WTC11 (cell line): ENCODE measurements around the gene LMO3. TPM values are rescaled to one million over a fixed set of nuclear protein-coding genes. Genes with fewer than 3 reads are reported as not detected.

Experiments
- ATAC-seq: fragments of 200-7000 bp; cut with Tn5 transposase; 2 replicates; pipeline ENCODE4 v1.10.0; 2021; ENCODE audit warnings: mild to moderate bottlenecking, moderate library complexity
- CTCF ChIA-PET: fragments of 300-600 bp; sonication (Branson Sonifier 250); formaldehyde crosslinking; loops from one replicate; lab custom pipeline; 2021; ENCODE audit warnings: antibody characterized with exemption; lab: Charles Lee
- POLR2A ChIA-PET: fragments of 350-600 bp; sonication (Branson Sonifier 250); formaldehyde crosslinking; loops from one replicate; lab custom pipeline; 2021; ENCODE audit warnings: antibody characterized with exemption; lab: Charles Lee
- DNase-seq: peaks from one replicate; pipeline ENCODE4 v3.0.0; 2021; ENCODE audit warnings: low spot score
- H3K27ac Mint-ChIP-seq: 2 replicates; pipeline ENCODE4 v1.8.0; 2021; ENCODE audit warnings: mixed read lengths
- H3K27me3 Mint-ChIP-seq: 2 replicates; pipeline ENCODE4 v1.8.0; 2021; ENCODE audit warnings: low read depth, mild to moderate bottlenecking, moderate library complexity, mixed read lengths
- H3K36me3 Mint-ChIP-seq: 2 replicates; pipeline ENCODE4 v1.8.0; 2021; ENCODE audit warnings: mixed read lengths
- H3K4me1 Mint-ChIP-seq: 2 replicates; pipeline ENCODE4 v1.8.0; 2022; ENCODE audit warnings: mixed read lengths
- H3K4me3 Mint-ChIP-seq: 2 replicates; pipeline ENCODE4 v1.8.0; 2021; ENCODE audit warnings: mild to moderate bottlenecking, moderate library complexity, mixed read lengths
- H3K9me3 Mint-ChIP-seq: 2 replicates; pipeline ENCODE4 v1.8.0; 2021; ENCODE audit warnings: mixed read lengths
- ATF1 ChIP-seq: sonication (generic); formaldehyde crosslinking; IDR thresholded peaks from 2 replicates; pipeline ENCODE4 v1.8.1; 2023; ENCODE audit warnings: mild to moderate bottlenecking, moderate library complexity, missing genetic modification reagents
- ATF3 ChIP-seq: sonication (generic); formaldehyde crosslinking; conservative IDR thresholded peaks from 2 replicates; pipeline ENCODE4 v1.8.1; 2022; ENCODE audit warnings: mild to moderate bottlenecking, missing genetic modification reagents
- ELF4 ChIP-seq: sonication (generic); formaldehyde crosslinking; IDR thresholded peaks from 2 replicates; pipeline ENCODE4 v1.8.1; 2022; ENCODE audit warnings: low read depth, mild to moderate bottlenecking, moderate library complexity, missing genetic modification reagents
- EMX1 ChIP-seq: fragments of 250-450 bp; sonication (Bioruptor Pico); IDR thresholded peaks from 2 replicates; pipeline ENCODE4 v1.8.0; 2021; ENCODE audit warnings: mild to moderate bottlenecking
- ERG ChIP-seq: fragments of 250-450 bp; sonication (Bioruptor Pico); IDR thresholded peaks from 2 replicates; pipeline ENCODE4 v1.8.0; 2021; ENCODE audit warnings: mild to moderate bottlenecking
- ESRRA ChIP-seq: sonication (generic); formaldehyde crosslinking; IDR thresholded peaks from 2 replicates; pipeline ENCODE4 v1.8.1; 2022; ENCODE audit warnings: mild to moderate bottlenecking, missing genetic modification reagents, borderline replicate concordance
- HMGA2 ChIP-seq: fragments of 250-450 bp; sonication (Bioruptor Pico); IDR thresholded peaks from 2 replicates; pipeline ENCODE4 v1.4.0; 2021; ENCODE audit warnings: mild to moderate bottlenecking, moderate library complexity
- IRF2 ChIP-seq: sonication (generic); formaldehyde crosslinking; IDR thresholded peaks from 2 replicates; pipeline ENCODE4 v1.8.0; 2022; ENCODE audit warnings: low read depth, missing genetic modification reagents, borderline replicate concordance
- PREB ChIP-seq: sonication (generic); formaldehyde crosslinking; IDR thresholded peaks from 2 replicates; pipeline ENCODE4 v1.8.1; 2022; ENCODE audit warnings: mild to moderate bottlenecking, missing genetic modification reagents, moderate library complexity, borderline replicate concordance
- PRRX2 ChIP-seq: fragments of 250-450 bp; sonication (Bioruptor Pico); IDR thresholded peaks from 2 replicates; pipeline ENCODE4 v1.8.0; 2021; ENCODE audit warnings: mild to moderate bottlenecking
- SMAD3 ChIP-seq: sonication (generic); formaldehyde crosslinking; IDR thresholded peaks from 2 replicates; pipeline ENCODE4 v1.8.0; 2022; ENCODE audit warnings: missing genetic modification reagents, mild to moderate bottlenecking, borderline replicate concordance
- TEAD4 ChIP-seq: sonication (generic); formaldehyde crosslinking; IDR thresholded peaks from 2 replicates; pipeline ENCODE4 v1.8.0; 2022; ENCODE audit warnings: mild to moderate bottlenecking, missing genetic modification reagents
- TP53 ChIP-seq: sonication (generic); formaldehyde crosslinking; IDR thresholded peaks from 2 replicates; pipeline ENCODE4 v1.8.1; 2023; ENCODE audit warnings: mild to moderate bottlenecking, missing genetic modification reagents
- USF1 ChIP-seq: sonication (generic); formaldehyde crosslinking; IDR thresholded peaks from 2 replicates; pipeline ENCODE4 v1.8.0; 2022; ENCODE audit warnings: mild to moderate bottlenecking, missing genetic modification reagents
- ZMAT4 ChIP-seq: fragments of 250-450 bp; sonication (Bioruptor Pico); IDR thresholded peaks from 2 replicates; pipeline ENCODE4 v1.9.0; 2021; ENCODE audit warnings: mild to moderate bottlenecking
- ZNF281 ChIP-seq: sonication (generic); formaldehyde crosslinking; IDR thresholded peaks from 2 replicates; pipeline ENCODE4 v1.8.0; 2023; ENCODE audit warnings: mild to moderate bottlenecking, missing genetic modification reagents
- ZNF317 ChIP-seq: sonication (generic); formaldehyde crosslinking; IDR thresholded peaks from 2 replicates; pipeline ENCODE4 v1.8.1; 2023; ENCODE audit warnings: low read depth, mild to moderate bottlenecking, moderate library complexity, missing genetic modification reagents, borderline replicate concordance
- total RNA-seq: library from RNA; stranded (reverse); gene quantifications from 3 replicates; pipeline ENCODE4 v1.2.3, GENCODE V29; 2021
- TF ChIP-seq, protein P1 (sequence below): sonication (generic); formaldehyde crosslinking; IDR thresholded peaks from 2 replicates; pipeline ENCODE4 v1.8.0; 2023; ENCODE audit warnings: missing genetic modification reagents, mild to moderate bottlenecking, borderline replicate concordance
- TF ChIP-seq, protein P2 (sequence below): sonication (generic); formaldehyde crosslinking; IDR thresholded peaks from 2 replicates; pipeline ENCODE4 v1.8.0; 2022; ENCODE audit warnings: mild to moderate bottlenecking, missing genetic modification reagents
- TF ChIP-seq, protein P3 (sequence below): fragments of 250-450 bp; sonication (Bioruptor Pico); IDR thresholded peaks from 2 replicates; pipeline ENCODE4 v1.9.0; 2021; ENCODE audit warnings: moderate library complexity, mild to moderate bottlenecking, inconsistent platforms, borderline replicate concordance

The LMO3 gene
- total RNA-seq, 1 experiment from 2014 or later: 29.8 TPM

- TF ChIP-seq IRF2 (CRISPR knock-in tag) (no peak), PRRX2 (CRISPR knock-in tag) (no peak), ERG (CRISPR knock-in tag) (no peak), PREB (no peak), EMX1 (CRISPR knock-in tag) (no peak), ZNF281 (no peak), ATF3 (CRISPR knock-in tag) (no peak), ZMAT4 (CRISPR knock-in tag) (no peak)
- TF ChIP-seq, protein P1, sequence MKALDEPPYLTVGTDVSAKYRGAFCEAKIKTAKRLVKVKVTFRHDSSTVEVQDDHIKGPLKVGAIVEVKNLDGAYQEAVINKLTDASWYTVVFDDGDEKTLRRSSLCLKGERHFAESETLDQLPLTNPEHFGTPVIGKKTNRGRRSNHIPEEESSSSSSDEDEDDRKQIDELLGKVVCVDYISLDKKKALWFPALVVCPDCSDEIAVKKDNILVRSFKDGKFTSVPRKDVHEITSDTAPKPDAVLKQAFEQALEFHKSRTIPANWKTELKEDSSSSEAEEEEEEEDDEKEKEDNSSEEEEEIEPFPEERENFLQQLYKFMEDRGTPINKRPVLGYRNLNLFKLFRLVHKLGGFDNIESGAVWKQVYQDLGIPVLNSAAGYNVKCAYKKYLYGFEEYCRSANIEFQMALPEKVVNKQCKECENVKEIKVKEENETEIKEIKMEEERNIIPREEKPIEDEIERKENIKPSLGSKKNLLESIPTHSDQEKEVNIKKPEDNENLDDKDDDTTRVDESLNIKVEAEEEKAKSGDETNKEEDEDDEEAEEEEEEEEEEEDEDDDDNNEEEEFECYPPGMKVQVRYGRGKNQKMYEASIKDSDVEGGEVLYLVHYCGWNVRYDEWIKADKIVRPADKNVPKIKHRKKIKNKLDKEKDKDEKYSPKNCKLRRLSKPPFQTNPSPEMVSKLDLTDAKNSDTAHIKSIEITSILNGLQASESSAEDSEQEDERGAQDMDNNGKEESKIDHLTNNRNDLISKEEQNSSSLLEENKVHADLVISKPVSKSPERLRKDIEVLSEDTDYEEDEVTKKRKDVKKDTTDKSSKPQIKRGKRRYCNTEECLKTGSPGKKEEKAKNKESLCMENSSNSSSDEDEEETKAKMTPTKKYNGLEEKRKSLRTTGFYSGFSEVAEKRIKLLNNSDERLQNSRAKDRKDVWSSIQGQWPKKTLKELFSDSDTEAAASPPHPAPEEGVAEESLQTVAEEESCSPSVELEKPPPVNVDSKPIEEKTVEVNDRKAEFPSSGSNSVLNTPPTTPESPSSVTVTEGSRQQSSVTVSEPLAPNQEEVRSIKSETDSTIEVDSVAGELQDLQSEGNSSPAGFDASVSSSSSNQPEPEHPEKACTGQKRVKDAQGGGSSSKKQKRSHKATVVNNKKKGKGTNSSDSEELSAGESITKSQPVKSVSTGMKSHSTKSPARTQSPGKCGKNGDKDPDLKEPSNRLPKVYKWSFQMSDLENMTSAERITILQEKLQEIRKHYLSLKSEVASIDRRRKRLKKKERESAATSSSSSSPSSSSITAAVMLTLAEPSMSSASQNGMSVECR (CRISPR knock-in tag): no peak
- TF ChIP-seq, protein P2, sequence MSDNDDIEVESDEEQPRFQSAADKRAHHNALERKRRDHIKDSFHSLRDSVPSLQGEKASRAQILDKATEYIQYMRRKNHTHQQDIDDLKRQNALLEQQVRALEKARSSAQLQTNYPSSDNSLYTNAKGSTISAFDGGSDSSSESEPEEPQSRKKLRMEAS (CRISPR knock-in tag): no peak
- TF ChIP-seq, all 79 proteins: peak for 0
- Mint-ChIP-seq H3K9me3 (peaks cover 16% of the 10 kb centered on the region), H3K36me3 (0 out of 2 replicates have a peak, but pooled peaks cover 6% of the 10 kb centered on the region), H3K27me3 (no peaks in the 10 kb centered on the region), H3K27ac (no peak overlapping the region), H3K4me1 (peaks cover 10% of the 10 kb centered on the region), H3K4me3 (no peak overlapping the region)
- ChIA-PET CTCF (no interaction called here), POLR2A (no interaction called here)
- no peak for ATAC-seq
- DNase-seq: no peak
Measured at GRCh38 chr12:16622338-16622737, 16.4 kb upstream of the LMO3 start.

GRCh38 chr12:16619537-16619936 is 13.6 kb upstream of the LMO3 start:
- Mint-ChIP-seq H3K36me3 (0 out of 2 replicates have a peak, but pooled peaks cover 6% of the 10 kb centered on the region), H3K4me1 (peaks cover 10% of the 10 kb centered on the region), H3K27ac (no peak overlapping the region), H3K27me3 (no peaks in the 10 kb centered on the region), H3K4me3 (no peak overlapping the region), H3K9me3 (peaks cover 16% of the 10 kb centered on the region)
- ChIA-PET CTCF (interaction anchor here (1.5 kb wide), 1 partner anchor 202 kb away, joined by 3 read pairs; no protein-coding TSS in a partner anchor), POLR2A (no interaction called here)
- TF ChIP-seq TEAD4 (CRISPR knock-in tag) (no peak), TP53 (CRISPR knock-in tag) (no peak), ATF1 (no peak), SMAD3 (CRISPR knock-in tag) (no peak), ESRRA (CRISPR knock-in tag) (no peak), ZNF317 (CRISPR knock-in tag) (no peak), USF1 (CRISPR knock-in tag) (no peak), ELF4 (CRISPR knock-in tag) (no peak), HMGA2 (no peak)
- TF ChIP-seq, protein P2 (CRISPR knock-in tag): no peak
- TF ChIP-seq, protein P3, sequence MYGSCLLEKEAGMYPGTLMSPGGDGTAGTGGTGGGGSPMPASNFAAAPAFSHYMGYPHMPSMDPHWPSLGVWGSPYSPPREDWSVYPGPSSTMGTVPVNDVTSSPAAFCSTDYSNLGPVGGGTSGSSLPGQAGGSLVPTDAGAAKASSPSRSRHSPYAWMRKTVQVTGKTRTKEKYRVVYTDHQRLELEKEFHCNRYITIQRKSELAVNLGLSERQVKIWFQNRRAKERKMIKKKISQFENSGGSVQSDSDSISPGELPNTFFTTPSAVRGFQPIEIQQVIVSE (CRISPR knock-in tag): no peak
- DNase-seq (no peak), ATAC-seq (no peak)
